Caco-2 (cell line): ENCODE measurements around the gene SLC6A17. TPM values are rescaled to one million over a fixed set of nuclear protein-coding genes. Genes with fewer than 3 reads are reported as not detected.

Source experiments
- BruUV-seq: library from RNA; stranded (reverse); fragments of 400-500 nt; replicated peaks from 2 replicates; lab custom pipeline; 2021; lab: Mats Ljungman, UMichigan
- CTCF ChIA-PET: fragments of 300-600 bp; sonication (Branson Sonifier 250); formaldehyde crosslinking; loops from one replicate; lab custom pipeline; 2022; ENCODE audit warnings: antibody characterized with exemption; lab: Charles Lee
- POLR2A ChIA-PET: fragments of 300-600 bp; sonication (Branson Sonifier 250); formaldehyde crosslinking; loops from one replicate; lab custom pipeline; 2022; ENCODE audit warnings: antibody characterized with exemption; lab: Charles Lee
- DNase-seq, 2 experiments: peaks; one replicate each; pipeline versions ENCODE4 v3.0.0 to v3.0.0-alpha.2; 2020 to 2022
- H3K27me3 ChIP-seq: replicated peaks from 2 replicates; pipeline ENCODE4 v1.6.0; 2011; ENCODE audit warnings: low read length; ENCODE audit not compliant: control insufficient read depth, insufficient read depth
- H3K36me3 ChIP-seq: 2 replicates; pipeline ENCODE4 v1.5.1; 2011; ENCODE audit warnings: low read length; ENCODE audit not compliant: control insufficient read depth, insufficient read depth
- H3K4me1 ChIP-seq: fragments of 250-450 bp; sonication (Bioruptor Pico); 2 replicates; pipeline ENCODE4 v1.5.1; 2020; ENCODE audit warnings: mild to moderate bottlenecking
- H3K4me3 ChIP-seq: 2 replicates; pipeline ENCODE4 v1.5.1; 2011; ENCODE audit warnings: low read depth, mild to moderate bottlenecking, control low read depth, low read length
- H3K9me3 ChIP-seq: fragments of 250-450 bp; sonication (Bioruptor Pico); 2 replicates; pipeline ENCODE4 v1.5.1; 2020; ENCODE audit warnings: mild to moderate bottlenecking, moderate library complexity
- H3K27ac Mint-ChIP-seq: one replicate; pipeline ENCODE4 v1.8.0; 2022; ENCODE audit warnings: mixed read lengths; ENCODE audit not compliant: unreplicated experiment
- H3K27me3 Mint-ChIP-seq: one replicate; pipeline ENCODE4 v1.8.0; 2022; ENCODE audit warnings: mixed read lengths; ENCODE audit not compliant: insufficient read depth, unreplicated experiment
- H3K36me3 Mint-ChIP-seq: one replicate; pipeline ENCODE4 v1.8.0; 2022; ENCODE audit warnings: mild to moderate bottlenecking, mixed read lengths; ENCODE audit not compliant: insufficient read depth, unreplicated experiment
- H3K4me1 Mint-ChIP-seq: one replicate; pipeline ENCODE4 v1.8.0; 2022; ENCODE audit warnings: low read depth, mixed read lengths; ENCODE audit not compliant: unreplicated experiment
- H3K4me3 Mint-ChIP-seq: one replicate; pipeline ENCODE4 v1.8.0; 2022; ENCODE audit warnings: mild to moderate bottlenecking, moderate library complexity, mixed read lengths; ENCODE audit not compliant: unreplicated experiment
- H3K9me3 Mint-ChIP-seq: one replicate; pipeline ENCODE4 v1.8.0; 2022; ENCODE audit warnings: mixed read lengths; ENCODE audit not compliant: unreplicated experiment
- intact Hi-C: fragments of 100-400 bp; cut with micrococcal nuclease; formaldehyde crosslinking; loops from one replicate; pipeline ENCODE4 v1.10.0; 2022; ENCODE audit not compliant: unreplicated experiment
- total RNA-seq: library from RNA; stranded (reverse); gene quantifications from 2 replicates; pipeline ENCODE4 v1.2.3, GENCODE V29; 2022
- TF ChIP-seq, protein P1 (sequence below), 2 experiments: fragments of 200-600 bp in 1 of 2; IDR thresholded peaks; 1 replicate in 1 of 2; 2 replicates in 1 of 2; pipeline versions ENCODE4 v1.5.1 to v1.8.0; 2011 to 2022; ENCODE audit warnings: antibody characterized with exemption in 1 of 2, control low read depth in 1 of 2, inconsistent platforms in 1 of 2, low read depth in 1 of 2, low read length in 1 of 2, mild to moderate bottlenecking in 1 of 2, moderate library complexity in 1 of 2; ENCODE audit not compliant: insufficient read depth in 1 of 2, severe bottlenecking in 1 of 2, unreplicated experiment in 1 of 2

The SLC6A17 gene
- total RNA-seq, 1 experiment from 2014 or later = not detected

DNA sequence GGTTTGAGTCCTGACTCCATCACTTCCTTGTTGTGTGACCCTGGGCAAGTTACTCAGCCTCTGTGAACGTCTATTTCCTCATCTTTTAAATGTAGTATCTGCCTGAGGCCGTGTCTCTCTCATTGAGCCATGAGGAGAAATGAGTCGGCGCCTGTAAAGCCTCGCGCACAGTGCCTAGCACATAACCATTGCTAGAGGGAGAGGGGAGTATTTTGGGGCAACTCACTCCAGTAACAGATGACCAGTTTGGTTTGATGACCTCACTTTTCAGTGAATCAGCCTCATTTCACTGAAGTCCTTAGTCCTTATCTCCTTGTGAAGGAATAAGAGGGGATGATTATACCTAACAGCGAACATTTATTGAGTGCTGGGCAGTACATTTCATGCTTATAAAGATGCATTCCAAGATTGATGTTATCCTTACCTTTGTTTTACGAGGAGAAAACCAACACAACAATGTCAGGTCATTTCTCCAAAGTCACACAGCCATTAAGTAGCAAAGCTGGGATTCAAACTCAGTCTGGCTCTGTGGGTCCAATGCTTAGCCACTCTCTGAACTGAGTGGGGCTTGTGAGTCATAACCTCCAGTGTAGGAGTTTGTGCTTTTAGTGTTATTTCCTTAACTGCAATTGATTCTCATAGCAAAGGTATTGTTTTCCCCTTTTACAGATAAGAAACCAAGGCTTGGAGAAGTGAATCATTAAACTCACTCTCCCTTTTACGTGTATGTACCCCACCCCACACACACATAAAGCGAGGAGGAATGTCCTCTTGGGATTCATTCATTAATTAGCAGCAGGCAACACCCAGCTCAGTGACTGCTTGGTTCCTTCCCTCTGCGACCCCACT lies 85.8 kb downstream of the SLC6A17 start:
- ChIA-PET CTCF (no interaction called here), POLR2A (no interaction called here)
- H3K9me3 Mint-ChIP-seq = no peaks in the 10 kb centered on the region
- no peak overlapping the region for H3K4me3 Mint-ChIP-seq
- no peak for DNase-seq
- Histone ChIP-seq H3K36me3 (no peaks in the 10 kb centered on the region), H3K9me3 (no peaks in the 10 kb centered on the region), H3K4me3 (no peak overlapping the region), H3K4me1 (peaks cover 7% of the 10 kb centered on the region; the same call in 1 of the 2 replicates), H3K27me3 (no peaks in the 10 kb centered on the region)
- no peaks in the 10 kb centered on the region for H3K36me3 Mint-ChIP-seq
- no TSS peak for BruUV-seq
- no peaks in the 10 kb centered on the region for H3K4me1 Mint-ChIP-seq
- H3K27ac Mint-ChIP-seq = no peak overlapping the region
- H3K27me3 Mint-ChIP-seq = no peaks in the 10 kb centered on the region
- intact Hi-C loops = no loop called here
- TF ChIP-seq, protein P1, sequence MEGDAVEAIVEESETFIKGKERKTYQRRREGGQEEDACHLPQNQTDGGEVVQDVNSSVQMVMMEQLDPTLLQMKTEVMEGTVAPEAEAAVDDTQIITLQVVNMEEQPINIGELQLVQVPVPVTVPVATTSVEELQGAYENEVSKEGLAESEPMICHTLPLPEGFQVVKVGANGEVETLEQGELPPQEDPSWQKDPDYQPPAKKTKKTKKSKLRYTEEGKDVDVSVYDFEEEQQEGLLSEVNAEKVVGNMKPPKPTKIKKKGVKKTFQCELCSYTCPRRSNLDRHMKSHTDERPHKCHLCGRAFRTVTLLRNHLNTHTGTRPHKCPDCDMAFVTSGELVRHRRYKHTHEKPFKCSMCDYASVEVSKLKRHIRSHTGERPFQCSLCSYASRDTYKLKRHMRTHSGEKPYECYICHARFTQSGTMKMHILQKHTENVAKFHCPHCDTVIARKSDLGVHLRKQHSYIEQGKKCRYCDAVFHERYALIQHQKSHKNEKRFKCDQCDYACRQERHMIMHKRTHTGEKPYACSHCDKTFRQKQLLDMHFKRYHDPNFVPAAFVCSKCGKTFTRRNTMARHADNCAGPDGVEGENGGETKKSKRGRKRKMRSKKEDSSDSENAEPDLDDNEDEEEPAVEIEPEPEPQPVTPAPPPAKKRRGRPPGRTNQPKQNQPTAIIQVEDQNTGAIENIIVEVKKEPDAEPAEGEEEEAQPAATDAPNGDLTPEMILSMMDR (IDR thresholded peaks at IDR 0.05; ENCODE audit: insufficient read depth in 1 of 2, low read depth in 1 of 2, low read length in 1 of 2, severe bottlenecking in 1 of 2, unreplicated experiment in 1 of 2) = no peak

DNA sequence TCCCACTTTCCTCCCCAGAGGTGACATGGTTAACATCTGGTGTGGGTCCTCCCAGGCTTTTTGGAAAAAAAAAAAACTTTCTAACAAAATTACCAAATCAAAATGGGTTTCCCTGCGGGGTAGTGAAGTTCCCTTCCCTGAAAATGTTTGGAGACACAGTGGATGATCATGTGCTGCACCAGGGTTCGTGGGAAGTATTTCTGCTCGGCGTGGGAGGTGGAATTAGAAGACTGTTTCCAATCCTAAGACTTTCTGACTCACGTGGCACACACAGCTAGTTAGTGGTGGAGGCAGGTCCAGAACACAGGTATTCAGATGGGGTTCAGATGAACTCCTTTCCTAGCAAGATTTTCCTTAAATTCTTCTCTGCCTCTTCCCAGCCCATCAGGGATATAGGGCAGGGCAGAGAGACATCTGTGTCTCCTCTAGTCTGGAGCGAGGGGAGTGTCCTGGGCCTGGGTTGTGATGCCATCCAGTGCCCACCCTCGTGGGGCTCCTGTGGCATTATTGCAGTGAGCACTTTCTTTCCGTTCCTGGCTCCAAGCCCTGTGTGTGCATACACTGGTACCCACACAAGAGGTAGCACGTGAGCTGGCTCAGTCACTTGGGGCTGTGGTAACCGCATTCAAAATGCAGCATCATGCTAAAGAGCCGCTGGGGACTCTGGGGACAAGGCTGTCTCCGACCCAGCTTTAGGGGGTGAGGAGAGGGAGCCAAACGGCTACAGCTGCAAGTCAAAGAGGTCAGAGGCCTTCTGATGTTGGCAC lies 87.3 kb downstream of the SLC6A17 start:
- no peak for DNase-seq
- POLR2A ChIA-PET = no interaction called here
- Mint-ChIP-seq H3K36me3 (no peaks in the 10 kb centered on the region), H3K27me3 (no peaks in the 10 kb centered on the region), H3K27ac (no peak overlapping the region), H3K9me3 (no peaks in the 10 kb centered on the region), H3K4me3 (no peak overlapping the region), H3K4me1 (no peaks in the 10 kb centered on the region)
- TF ChIP-seq, protein P1 (IDR thresholded peaks at IDR 0.05; ENCODE audit: insufficient read depth in 1 of 2, low read depth in 1 of 2, low read length in 1 of 2, severe bottlenecking in 1 of 2, unreplicated experiment in 1 of 2) = no peak
- H3K4me1 ChIP-seq = peaks cover 7% of the 10 kb centered on the region; the same call in 1 of the 2 replicates
- no peak overlapping the region for H3K4me3 ChIP-seq
- no TSS peak for BruUV-seq
- H3K27me3 ChIP-seq = no peaks in the 10 kb centered on the region
- H3K36me3 ChIP-seq = no peaks in the 10 kb centered on the region
- no peaks in the 10 kb centered on the region for H3K9me3 ChIP-seq
- intact Hi-C loops = no loop called here
- CTCF ChIA-PET = no interaction called here
